Measurements from ENCODE around the gene IMMP2L. TPM values are rescaled to one million over a fixed set of nuclear protein-coding genes. Genes with fewer than 3 reads are reported as not detected.

The IMMP2L gene
- total and polyA plus RNA-seq, 2 of the 4 experiments (the other 2 are of a cell fraction) = 5.8 to 9.3 TPM

GRCh38 chr7:111509288-111509687, 53.0 kb downstream of the IMMP2L start:
- BruUV-seq (replicated peaks) = no TSS peak
- in situ Hi-C loops (cut with MboI; ENCODE audit: low sequenced_read_pairs) = no loop called here
- H2BK120ac ChIP-seq (ENCODE audit: low read depth, low read length) = no peak overlapping the region

More at GRCh38 chr7:111509288-111509687, 53.0 kb downstream of the IMMP2L start:
- no peaks in the 10 kb centered on the region for H3K79me1 ChIP-seq (ENCODE audit: low read depth in 1 of 2, low read length in 2 of 2)
- H3K9me1 ChIP-seq (ENCODE audit: insufficient read depth, low read length) = no peaks in the 10 kb centered on the region
- H2AK9ac ChIP-seq (replicated peaks; ENCODE audit: low read depth, low read length, poor library complexity) = no peak overlapping the region
- H2AK5ac ChIP-seq (ENCODE audit: low read depth, low read length) = no peak overlapping the region
- no peaks in the 10 kb centered on the region for H3K27me3 ChIP-seq (ENCODE audit: control insufficient read depth, insufficient read depth, low read length)
- no peak overlapping the region for H2AFZ ChIP-seq (replicated peaks; ENCODE audit: low read length, poor library complexity)
- H3K56ac ChIP-seq (ENCODE audit: extremely low read depth, insufficient read depth, low read length) = no peak overlapping the region
- ATAC-seq (ENCODE audit: low read depth) (no peak), DNase-seq (no peak)
- no peak overlapping the region for H3K4me2 ChIP-seq (ENCODE audit: low read depth, low read length)
- H4K20me1 ChIP-seq (ENCODE audit: insufficient read depth, low read length) = no peaks in the 10 kb centered on the region
- no peak overlapping the region for H3K4me3 ChIP-seq (ENCODE audit: insufficient read depth, low read depth, low read length)
- TF ChIP-seq CEBPB (IDR thresholded peaks at IDR 0.05; ENCODE audit: low read depth, low read length) (no peak), MAFK (IDR thresholded peaks at IDR 0.05; ENCODE audit: low read depth, low read length) (no peak), ELK1 (IDR thresholded peaks at IDR 0.05; ENCODE audit: borderline replicate concordance, low read depth, low read length) (no peak)
- no peak overlapping the region for H4K8ac ChIP-seq (ENCODE audit: low read depth in 2 of 2, low read length in 2 of 2)
- CTCF ChIA-PET = no interaction called here
- no peak overlapping the region for H4K5ac ChIP-seq (ENCODE audit: low read depth, low read length)
- intact Hi-C loops (cut with micrococcal nuclease) = no loop called here
- no peak overlapping the region for H2BK15ac ChIP-seq (ENCODE audit: low read depth, low read length)
- no peak overlapping the region for H3K9ac ChIP-seq (ENCODE audit: low read depth, low read length)
- no peak overlapping the region for H2BK5ac ChIP-seq (ENCODE audit: low read depth, low read length, poor library complexity, severe bottlenecking)
- no peak overlapping the region for H4K91ac ChIP-seq (ENCODE audit: insufficient read depth, low read depth, low read length)
- WGBS, 2 experiments (ENCODE audit: extremely low coverage in 2 of 2, insufficient read length in 1 of 2) = no CpG with 5 or more reads among the region's 1 CpG
- dilution Hi-C loops (cut with HindIII; ENCODE audit: low sequenced_read_pairs, unreplicated experiment) = no loop called here
- H3K23ac ChIP-seq (ENCODE audit: low read depth, low read length) = no peak overlapping the region
- POLR2A ChIA-PET (ENCODE audit: unreplicated experiment) = no interaction called here
- H3K4me1 ChIP-seq (ENCODE audit: control insufficient read depth, insufficient read depth, low read length) = no peaks in the 10 kb centered on the region
- no peak overlapping the region for H3K27ac ChIP-seq (ENCODE audit: insufficient read depth, low read length)
- no peak overlapping the region for H3K14ac ChIP-seq (replicated peaks; ENCODE audit: low read depth, low read length)
- H3K4ac ChIP-seq (ENCODE audit: low read depth, low read length) = no peak overlapping the region
- no peaks in the 10 kb centered on the region for H3K9me3 ChIP-seq (ENCODE audit: control insufficient read depth, insufficient read depth, low read length)
- H3K18ac ChIP-seq (ENCODE audit: low read depth, low read length) = no peak overlapping the region
- no peaks in the 10 kb centered on the region for H3K36me3 ChIP-seq (ENCODE audit: control insufficient read depth, insufficient read depth, low read length)
- no peak overlapping the region for H2BK20ac ChIP-seq (ENCODE audit: low read depth, low read length)
